GM18498 (cell line): ENCODE data around the gene AMBN.
"Not testable (repeated sequence)": the region's sequence is repeated elsewhere in the genome, so short reads cannot be mapped to it uniquely, and the experiment has no call there.

ENCODE experiments used
- ATAC-seq: cut with Tn5 transposase; IDR thresholded peaks from one replicate; pipeline ENCODE4 v1.9.1; 2021; ENCODE audit warnings: mild to moderate bottlenecking, moderate library complexity; ENCODE audit not compliant: unreplicated experiment

Gene AMBN

GRCh38 chr4:70607334-70607853 lies 15.3 kb downstream of the AMBN start:
- ATAC-seq, result no peak

GRCh38 chr4:70608324-70608723 lies 16.3 kb downstream of the AMBN start:
- no peak for ATAC-seq

- peak; percentile 67 for ATAC-seq
These were observed 21.5 kb downstream of the AMBN start for GRCh38 chr4:70613306-70614183.

GRCh38 chr4:70614184-70614555 lies 22.1 kb downstream of the AMBN start:
- ATAC-seq, result no peak

GRCh38 chr4:70619288-70619687 lies 27.2 kb downstream of the AMBN start:
- no peak for ATAC-seq

GRCh38 chr4:70619778-70620177 lies 27.7 kb downstream of the AMBN start:
- ATAC-seq, result no peak

- no peak for ATAC-seq
These were observed 31.3 kb downstream of the AMBN start for GRCh38 chr4:70623323-70623722.

GRCh38 chr4:70624226-70624793 lies 32.3 kb downstream of the AMBN start:
- no peak for ATAC-seq

GRCh38 chr4:70627620-70628019 lies 35.6 kb downstream of the AMBN start:
- ATAC-seq, result no peak

- ATAC-seq, result no peak
These were observed 36.4 kb downstream of the AMBN start, which contains the start of gene ENAM for GRCh38 chr4:70628444-70628843. Gene ENAM, plus strand, starts transcription at chr4:70628744. Its CDS starts 757 bp downstream, at chr4:70629501.

GRCh38 chr4:70629469-70630090 lies 37.5 kb downstream of the AMBN start:
- ATAC-seq, result no peak

- no peak for ATAC-seq
These were observed 38.1 kb downstream of the AMBN start for GRCh38 chr4:70630162-70630561.

GRCh38 chr4:70632028-70632427 lies 40.0 kb downstream of the AMBN start:
- no peak for ATAC-seq

GRCh38 chr4:70634482-70634881 lies 42.4 kb downstream of the AMBN start:
- no peak for ATAC-seq

GRCh38 chr4:70637239-70637913 lies 45.3 kb downstream of the AMBN start:
- peak; percentile 75 for ATAC-seq

GRCh38 chr4:70640192-70640591 lies 48.1 kb downstream of the AMBN start:
- ATAC-seq, result no peak

GRCh38 chr4:70650741-70651140 lies 58.7 kb downstream of the AMBN start:
- not testable (repeated sequence) for ATAC-seq

GRCh38 chr4:70651864-70652506 lies 59.9 kb downstream of the AMBN start:
- ATAC-seq, result no peak

- ATAC-seq, result no peak
These were observed 62.6 kb downstream of the AMBN start for GRCh38 chr4:70654605-70655011.
